Tibial nerve (tissue), 4 donors: ENCODE results near the gene PRKAG1.

Experiments
- CTCF ChIP-seq, 5 experiments: fragments of 200-600 bp in 3 of 5; fragments of 450-650 bp in 2 of 5; sonication (generic) in 3 of 5; IDR thresholded peaks; one replicate each; pipeline ENCODE4 v1.5.1; 2016 to 2019; ENCODE audit warnings: antibody characterized with exemption in 5 of 5, mild to moderate bottlenecking in 3 of 5, moderate library complexity in 2 of 5
- EP300 ChIP-seq, 2 donors: sonication (generic); formaldehyde crosslinking; IDR thresholded peaks; one replicate each; pipeline ENCODE4 v1.6.1; 2017; ENCODE audit warnings: antibody characterized with exemption in 2 of 2, mild to moderate bottlenecking in 1 of 2

GRCh38 chr12:48997719-48998496 lies 20.7 kb downstream of the PRKAG1 start:
- no peak for TF ChIP-seq CTCF (IDR thresholded peaks at IDR 0.05)
- no peak for TF ChIP-seq EP300 (IDR thresholded peaks at IDR 0.05)
